ENCODE data around the gene TEX11.
"Not testable (repeated sequence)": the region's sequence is repeated elsewhere in the genome, so short reads cannot be mapped to it uniquely, and the experiment has no call there.

Gene TEX11

DNA sequence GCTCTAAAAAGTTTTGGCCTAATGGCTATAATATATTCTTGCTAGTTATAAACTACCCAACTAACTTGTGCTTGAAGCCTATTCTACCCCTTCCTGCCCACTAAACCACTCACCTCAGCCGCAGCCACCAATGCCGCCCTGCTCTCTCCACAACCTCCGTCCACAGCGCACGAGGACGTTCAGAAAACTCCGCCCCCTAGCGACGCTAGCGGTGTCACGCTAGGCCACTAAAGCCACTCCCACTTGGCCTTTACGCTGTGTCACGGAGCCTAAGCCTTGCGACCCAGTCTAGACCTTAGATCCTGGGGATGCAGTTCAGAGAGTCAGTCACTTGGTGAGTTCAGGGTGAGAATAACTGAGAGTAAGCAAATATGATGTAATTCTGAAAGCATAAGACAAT, at the start of gene TEX11:
TEX11 (minus strand) TSS at position 171 of the 400 bp plus-strand sequence. CDS start 922 bp downstream, outside the sequence.
- no peak for DNase-seq (ENCODE audit: low read depth in 2 of 2)

DNA sequence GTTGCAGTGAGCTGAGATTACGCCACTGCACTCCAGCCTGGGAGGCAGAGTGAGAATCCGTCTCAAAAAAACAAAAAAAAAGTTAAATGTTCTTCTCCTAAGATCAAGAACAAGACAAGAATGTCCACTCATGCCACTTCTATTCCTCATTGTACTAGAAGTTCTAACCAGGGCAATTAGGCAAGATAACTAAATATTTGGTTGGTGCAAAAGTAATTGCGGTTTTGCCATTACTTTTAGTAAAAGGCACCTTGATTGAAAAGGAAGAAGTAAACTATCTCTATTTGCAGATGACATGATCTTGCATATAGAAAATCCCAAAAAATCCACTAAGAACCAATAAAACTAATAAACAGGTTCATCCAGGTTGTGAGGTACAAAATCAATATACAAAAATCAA, 46.4 kb upstream of the TEX11 start:
- no peak for DNase-seq (ENCODE audit: low read depth in 2 of 2)

- DNase-seq (ENCODE audit: low read depth in 2 of 2), result no peak
Observed at GRCh38 chrX:70924294-70924911, 15.9 kb upstream of the TEX11 start.

DNA sequence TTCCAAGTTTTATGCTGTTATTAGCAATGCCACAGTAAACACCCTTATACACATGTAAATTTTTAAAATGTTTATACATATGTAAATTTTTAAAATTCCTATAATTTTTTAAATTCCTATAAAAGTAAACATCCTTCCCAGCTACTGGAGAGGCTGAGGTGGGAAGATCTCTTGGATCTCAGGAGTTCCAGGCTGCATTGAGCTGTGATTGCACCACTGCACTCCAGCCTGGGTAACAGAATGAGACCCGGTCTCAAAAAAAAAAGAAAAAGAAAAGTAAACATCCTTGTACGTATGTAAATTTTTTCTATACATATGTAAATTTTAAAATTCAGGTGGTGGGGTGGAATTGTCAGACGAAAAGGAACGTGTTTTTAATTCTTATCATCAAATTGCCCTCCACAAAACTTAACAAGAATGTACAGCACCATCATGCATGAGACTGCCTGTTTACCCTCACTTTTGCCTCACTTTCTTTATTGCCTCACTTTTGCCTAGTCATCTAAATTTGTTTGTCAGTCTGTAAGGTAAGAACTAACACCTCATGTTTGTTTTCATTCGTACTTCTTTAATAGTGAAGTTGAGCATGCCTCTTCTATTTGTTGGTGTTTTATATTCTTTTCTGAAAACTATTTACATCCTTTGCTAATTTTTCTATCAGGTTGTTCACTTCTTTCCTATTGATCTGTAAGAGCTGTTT, 14.4 kb upstream of the TEX11 start:
- DNase-seq (ENCODE audit: low read depth in 2 of 2), result no peak

DNA sequence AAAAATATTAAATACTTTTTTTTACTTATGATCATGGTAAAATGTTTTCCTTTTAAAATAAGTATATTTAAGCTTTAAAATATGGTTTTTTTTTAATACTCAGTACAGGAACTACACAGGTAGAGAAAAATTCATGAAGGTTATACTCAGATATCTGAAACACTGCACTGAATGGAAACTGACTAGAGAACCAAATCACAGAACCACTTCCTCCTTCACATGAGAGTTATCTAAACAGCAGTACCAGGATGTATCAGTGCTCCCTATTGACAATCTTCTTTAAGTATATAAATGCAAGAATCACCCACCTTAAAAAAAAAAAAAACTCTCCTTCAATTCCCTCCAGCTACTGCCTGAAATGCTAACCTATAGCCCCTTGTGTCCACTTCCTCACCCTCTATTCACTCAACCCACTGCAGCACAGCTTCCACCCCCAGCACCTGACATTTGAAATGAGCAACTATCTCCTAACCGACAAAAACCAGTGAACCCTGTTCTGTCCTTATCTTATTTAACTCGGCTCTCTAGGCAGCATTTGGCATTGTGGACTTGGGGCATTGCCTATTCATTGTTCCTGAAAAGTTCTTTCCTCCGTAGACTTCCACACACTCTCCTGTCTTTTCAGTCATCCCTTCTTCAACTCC, 13.3 kb upstream of the TEX11 start:
- DNase-seq (ENCODE audit: low read depth in 2 of 2), result no peak

GRCh38 chrX:70916754-70917153, 8.2 kb upstream of the TEX11 start:
- no peak for DNase-seq (ENCODE audit: low read depth in 2 of 2)

- no peak for DNase-seq (ENCODE audit: low read depth in 2 of 2)
Observed at GRCh38 chrX:70907900-70908299, 611 bp downstream of the TEX11 start.

DNA sequence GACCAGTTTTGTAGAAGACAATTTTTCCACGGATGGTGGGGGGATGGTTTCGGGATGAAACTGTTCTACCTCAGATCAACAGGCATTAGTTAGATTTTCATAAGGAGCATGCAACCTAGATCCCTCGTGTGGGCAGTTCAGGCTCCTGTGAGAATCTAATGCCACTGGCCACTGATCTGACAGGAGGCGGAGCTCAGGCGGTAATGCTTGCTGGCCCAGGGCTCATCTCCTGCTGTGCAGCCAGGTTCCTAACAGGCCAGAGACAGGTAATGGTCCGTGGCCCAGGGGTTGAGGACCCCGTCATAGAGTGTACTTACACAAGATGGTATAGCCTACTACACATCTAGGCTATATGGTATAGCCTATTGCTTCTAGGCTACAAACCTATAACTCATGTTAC, 7.0 kb downstream of the TEX11 start:
- DNase-seq (ENCODE audit: low read depth in 2 of 2), result no peak

DNA sequence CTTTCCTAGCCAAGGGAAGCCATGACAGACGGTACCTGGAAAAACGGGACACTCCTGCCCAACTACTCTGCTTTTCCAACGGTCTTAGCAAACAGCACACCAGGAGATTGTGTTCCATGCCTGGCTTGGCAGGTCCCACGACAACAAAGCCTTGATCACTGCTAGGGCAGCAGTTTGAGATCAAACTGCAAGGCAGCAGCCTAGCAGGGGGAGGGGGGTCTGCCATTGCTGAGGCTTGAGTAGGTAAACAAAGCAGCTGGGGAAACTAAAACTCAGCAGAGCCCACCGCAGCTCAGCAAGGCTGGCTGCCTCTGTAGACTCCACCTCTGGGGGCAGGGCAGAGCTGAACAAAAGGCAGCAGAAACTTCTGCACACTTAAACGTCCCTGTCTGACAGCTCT, 18.1 kb downstream of the TEX11 start:
- DNase-seq (ENCODE audit: low read depth in 2 of 2), result not testable (repeated sequence)

DNA sequence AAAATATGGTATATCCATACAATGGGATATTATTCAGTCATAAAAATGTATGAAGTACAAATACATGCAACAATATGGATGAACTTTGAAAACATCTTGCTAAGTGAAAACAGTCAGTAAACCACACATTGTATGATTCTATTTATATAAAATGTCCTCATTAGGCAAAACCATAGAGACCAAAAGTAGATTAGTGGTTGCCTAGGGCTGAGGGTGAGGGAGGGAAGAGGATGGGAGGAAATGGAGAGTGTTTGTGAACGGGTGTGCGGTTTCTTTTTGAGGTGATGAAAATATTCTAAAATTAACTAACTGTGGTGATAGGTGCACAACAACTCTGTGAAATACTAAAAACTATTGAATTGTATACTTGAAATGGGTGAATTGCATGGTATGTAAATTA, 29.6 kb downstream of the TEX11 start:
- DNase-seq (ENCODE audit: low read depth in 2 of 2), result no peak

DNA sequence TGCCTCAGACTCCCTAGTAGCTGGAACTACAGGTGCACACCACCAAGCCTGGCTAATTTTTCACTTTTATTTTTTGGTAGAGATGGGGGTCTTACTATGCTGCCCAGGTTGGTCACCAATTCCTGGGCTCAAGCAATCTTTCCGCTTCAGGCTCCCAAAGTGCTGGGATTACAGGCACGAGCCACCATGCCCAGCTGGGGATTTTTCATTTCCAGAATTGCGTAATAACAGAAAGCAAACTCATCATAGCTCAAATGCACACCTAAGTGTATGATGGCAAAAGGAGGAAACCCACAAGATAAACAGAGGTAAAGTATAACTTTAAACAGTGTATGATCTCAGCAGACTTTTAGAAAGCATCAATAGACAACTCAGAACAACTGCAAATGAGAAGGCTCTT, 56.2 kb downstream of the TEX11 start:
- DNase-seq (ENCODE audit: low read depth in 2 of 2), result no peak

DNA sequence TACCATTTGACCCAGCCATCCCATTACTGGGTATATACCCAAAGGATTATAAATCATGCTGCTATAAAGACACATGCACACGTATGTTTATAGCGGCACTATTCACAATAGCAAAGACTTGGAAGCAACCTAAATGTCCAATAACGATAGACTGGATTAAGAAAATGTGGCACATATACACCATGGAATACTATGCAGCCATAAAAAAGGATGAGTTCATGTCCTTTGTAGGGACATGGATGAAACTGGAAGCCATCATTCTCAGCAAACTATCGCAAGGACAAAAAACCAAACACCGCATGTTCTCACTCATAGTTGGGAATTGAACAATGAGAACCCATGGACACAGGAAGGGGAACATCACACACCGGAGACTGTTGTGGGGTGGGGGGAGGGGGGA, 64.4 kb downstream of the TEX11 start:
- not testable (repeated sequence) for DNase-seq (ENCODE audit: low read depth in 2 of 2)

DNA sequence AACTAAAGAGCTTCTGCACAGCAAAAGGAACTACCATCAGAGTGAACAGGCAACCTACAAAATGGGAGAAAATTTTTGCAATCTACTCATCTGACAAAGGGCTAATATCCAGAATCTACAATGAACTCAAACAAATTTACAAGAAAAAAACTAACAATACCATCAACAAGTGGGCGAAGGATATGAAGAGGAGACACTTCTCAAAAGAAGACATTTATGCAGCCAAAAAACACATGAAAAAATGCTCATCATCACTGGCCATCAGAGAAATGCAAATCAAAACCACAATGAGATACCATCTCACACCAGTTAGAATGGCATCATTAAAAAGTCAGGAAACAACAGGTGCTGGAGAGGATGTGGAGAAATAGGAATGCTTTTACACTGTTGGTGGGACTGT, 64.9 kb downstream of the TEX11 start:
- DNase-seq (ENCODE audit: low read depth in 2 of 2), result not testable (repeated sequence)

DNA sequence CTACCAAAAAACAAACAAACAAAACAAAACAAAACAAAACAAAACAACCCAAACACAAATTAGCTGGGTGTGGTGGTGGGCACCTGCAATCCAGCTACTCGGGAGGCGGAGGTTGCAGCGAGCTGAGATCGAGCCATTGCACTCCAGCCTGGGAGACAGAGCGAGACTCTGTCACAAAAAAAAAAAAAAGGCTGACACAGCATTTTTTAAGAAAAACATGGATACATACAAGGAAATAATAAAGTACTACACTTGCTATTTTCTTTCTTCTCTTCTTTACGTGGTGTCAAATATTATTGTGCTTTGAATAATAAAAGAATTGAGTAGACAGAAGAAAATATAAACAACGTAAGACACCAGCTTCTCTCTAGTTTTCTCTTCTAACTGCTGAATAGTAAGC, 73.9 kb downstream of the TEX11 start:
- DNase-seq (ENCODE audit: low read depth in 2 of 2), result no peak

- no peak for DNase-seq (ENCODE audit: low read depth in 2 of 2)
Observed at GRCh38 chrX:70826715-70827114, 81.8 kb downstream of the TEX11 start.

DNA sequence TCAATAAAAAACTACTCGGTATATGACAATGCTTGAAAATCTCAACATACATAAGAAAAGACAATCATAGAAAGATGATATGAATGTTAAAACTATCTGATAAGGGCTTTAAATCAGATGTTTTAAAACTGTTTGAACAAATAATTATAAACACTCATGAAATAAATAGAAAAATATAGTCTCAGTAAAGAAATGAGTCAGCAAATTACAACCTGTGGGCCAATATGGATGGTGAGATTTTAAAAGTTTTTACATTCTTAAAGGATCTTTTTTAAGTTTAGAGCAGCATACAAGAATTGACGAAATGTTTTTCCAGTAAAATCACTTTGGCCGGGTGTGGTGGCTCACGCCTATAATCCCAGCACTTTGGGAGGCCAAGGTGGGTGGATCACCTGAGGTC, 83.1 kb downstream of the TEX11 start:
- DNase-seq (ENCODE audit: low read depth in 2 of 2), result no peak

GRCh38 chrX:70808942-70809940, 99.3 kb downstream of the TEX11 start:
- no peak for DNase-seq (ENCODE audit: low read depth in 2 of 2)

DNA sequence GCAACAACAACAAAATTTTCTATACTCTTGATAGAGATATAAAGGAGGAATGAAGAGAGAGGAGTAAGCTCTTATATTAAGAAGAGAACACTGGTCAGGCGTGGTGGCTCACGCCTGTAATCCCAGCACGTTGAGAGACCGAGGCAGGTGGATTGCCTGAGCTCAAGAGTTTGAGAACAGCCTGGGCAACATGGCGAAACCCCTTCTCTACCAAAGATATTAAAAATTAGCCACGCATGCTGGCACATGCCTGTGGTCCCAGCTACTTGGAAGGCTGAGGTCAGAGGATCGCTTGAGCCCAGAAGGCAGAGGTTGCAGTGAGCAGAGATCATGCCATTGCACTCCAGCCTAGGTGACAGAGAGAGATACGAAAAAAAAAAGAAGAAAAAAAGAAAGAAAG, 102.4 kb downstream of the TEX11 start:
- no peak for DNase-seq (ENCODE audit: low read depth in 2 of 2)

- not testable (repeated sequence) for DNase-seq (ENCODE audit: low read depth in 2 of 2)
Observed at GRCh38 chrX:70796742-70797141, 111.8 kb downstream of the TEX11 start.

- DNase-seq (ENCODE audit: low read depth in 2 of 2), result no peak
Observed at GRCh38 chrX:70774223-70774622, 134.3 kb downstream of the TEX11 start.

GRCh38 chrX:70769659-70770227, 138.8 kb downstream of the TEX11 start:
- DNase-seq (ENCODE audit: low read depth in 2 of 2), result no peak

DNA sequence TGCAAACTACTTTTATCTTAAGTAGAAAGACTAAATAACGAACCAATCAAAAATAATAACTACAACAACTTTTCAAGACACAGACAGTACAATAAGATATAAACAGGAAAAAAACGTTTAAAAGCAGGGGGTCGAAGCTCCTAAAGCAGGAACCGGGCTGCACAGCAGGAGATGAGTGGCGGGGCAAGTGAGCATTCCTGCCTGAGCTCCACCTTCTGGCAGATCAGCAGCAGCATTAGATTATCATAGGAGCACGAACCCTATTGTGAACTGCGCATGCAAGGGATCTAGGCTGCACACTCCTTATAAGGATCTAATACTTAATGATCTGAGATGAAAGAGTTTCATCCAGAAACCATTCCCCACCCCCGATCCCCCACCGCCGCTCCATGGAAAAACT, 146.2 kb downstream of the TEX11 start:
- DNase-seq (ENCODE audit: low read depth in 2 of 2), result no peak
